Suppressor macrophage treated with lipopolysaccharide for 1 hour (primary cell): Measurements from ENCODE around the gene LCMT1.
"Not testable (repeated sequence)": the region's sequence is repeated elsewhere in the genome, so short reads cannot be mapped to it uniquely, and the experiment has no call there.

Experiments
- DNase-seq, 3 donors: peaks; one replicate each; pipeline ENCODE4 v3.0.0-alpha.2; 2020 to 2022

The LCMT1 gene

DNA sequence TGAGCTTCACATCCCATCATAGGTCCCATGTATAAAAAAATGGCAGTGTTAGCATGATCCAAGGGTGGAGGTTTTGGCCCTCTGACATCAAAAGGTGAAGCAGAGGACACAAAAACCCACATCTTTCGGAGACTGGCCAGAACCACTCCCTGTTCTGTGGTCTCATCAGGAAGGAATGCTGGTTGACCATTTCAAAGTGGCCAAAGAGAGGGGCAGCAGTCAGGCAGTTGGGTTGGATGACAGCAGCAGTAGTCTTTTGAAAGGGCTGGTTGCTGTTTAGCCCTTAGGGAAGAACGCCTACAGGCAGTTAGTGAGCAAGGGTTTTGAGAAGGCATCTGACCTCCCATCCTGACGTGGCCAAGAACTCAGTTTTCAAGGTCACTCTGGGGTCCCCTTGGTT, 40.5 kb downstream of the LCMT1 start:
- no peak for DNase-seq

DNA sequence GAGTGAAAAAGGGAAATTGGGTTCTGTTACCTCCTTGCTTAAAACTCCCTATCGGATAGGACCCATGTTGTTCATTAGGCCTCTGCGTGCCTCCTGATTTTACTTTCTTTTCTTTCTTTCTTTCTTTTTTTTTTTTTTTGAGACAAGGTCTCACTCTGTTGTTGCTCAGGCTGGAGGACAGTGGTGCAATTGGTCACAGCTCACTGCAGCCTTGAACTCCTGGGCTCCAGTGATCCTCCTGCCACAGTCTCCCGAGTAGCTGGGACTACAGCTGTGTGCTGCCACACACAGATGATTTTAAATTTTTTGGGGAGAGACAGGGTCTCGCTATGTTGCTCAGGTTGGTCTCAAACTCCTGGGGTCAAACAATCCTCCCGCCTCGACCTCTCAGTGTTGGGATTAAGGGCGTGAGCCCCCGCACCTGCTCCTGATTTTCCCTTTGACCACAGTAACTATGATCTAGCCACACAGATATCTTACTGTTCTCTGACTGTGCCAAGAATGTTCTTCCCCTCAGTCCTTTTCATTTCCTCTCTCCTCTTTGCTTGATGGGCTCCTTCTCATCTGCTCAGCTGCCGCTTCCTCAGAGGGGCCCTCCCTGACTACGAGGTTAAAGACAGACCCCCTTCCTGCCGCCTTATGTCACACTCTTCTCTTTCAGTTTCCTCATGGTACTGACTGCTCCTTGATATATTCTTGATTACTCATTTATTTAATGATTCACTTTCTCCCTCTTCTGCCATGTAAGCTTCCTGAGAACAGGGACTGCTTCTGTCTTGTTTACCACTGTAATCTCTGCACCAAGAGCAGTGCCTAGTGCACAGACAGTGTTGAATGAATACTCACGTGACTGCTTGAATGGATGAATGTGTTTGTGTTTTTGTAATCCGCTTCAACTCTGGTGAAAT, 44.3 kb downstream of the LCMT1 start:
- no peak for DNase-seq

DNA sequence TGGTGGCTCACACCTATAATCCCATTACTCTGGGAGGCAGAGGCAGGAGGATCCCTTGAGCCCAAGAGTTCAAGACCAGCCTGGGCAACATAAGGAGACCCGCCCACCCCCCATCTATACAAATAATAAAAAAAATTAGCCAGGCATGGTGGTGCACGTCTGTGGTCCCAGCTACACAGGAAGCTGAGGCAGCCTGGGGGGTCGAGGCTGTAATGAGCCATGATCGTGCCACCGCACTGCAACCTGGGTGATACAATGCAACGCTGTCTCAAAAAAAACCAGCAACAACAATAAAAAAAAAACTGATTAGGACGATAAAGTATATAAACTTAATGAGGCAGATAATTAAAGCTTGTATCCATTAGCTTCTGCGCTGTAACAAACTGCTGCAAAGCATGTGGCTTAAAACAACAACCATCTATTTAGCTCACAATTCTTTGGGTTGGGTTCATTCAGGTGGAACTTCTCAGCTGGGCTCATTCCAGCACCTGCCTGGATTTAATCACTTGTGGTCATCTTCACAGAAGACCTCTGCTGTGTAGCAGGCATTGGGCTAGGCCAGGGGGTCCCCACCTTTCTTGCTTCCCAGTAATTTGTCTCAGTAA, 45.8 kb downstream of the LCMT1 start:
- no peak for DNase-seq

DNA sequence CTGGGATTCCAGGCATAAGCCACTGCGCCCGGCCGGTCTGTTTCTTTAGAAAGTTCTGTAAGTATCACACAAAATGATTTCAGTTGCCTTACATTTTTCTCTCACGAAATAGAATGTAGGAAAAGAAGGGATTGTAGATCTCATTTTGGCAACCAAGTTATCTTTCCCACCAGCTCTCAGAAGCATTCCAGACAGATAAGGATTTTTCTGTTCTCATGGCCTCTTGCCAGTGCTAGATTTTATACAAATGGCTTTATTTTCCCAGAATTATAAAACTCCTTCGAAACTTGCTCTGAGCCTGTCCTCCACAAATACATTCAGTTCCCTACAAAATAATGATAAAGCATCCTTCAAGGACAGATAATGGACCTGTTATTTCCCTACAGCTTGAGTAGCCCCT, 46.9 kb downstream of the LCMT1 start:
- DNase-seq, result no peak

- DNase-seq, result no peak
These were observed 50.3 kb downstream of the LCMT1 start for GRCh38 chr16:25161753-25162367.

GRCh38 chr16:25163683-25164082, 52.1 kb downstream of the LCMT1 start:
- DNase-seq, result no peak

GRCh38 chr16:25165284-25165683, 53.7 kb downstream of the LCMT1 start:
- no peak for DNase-seq

DNA sequence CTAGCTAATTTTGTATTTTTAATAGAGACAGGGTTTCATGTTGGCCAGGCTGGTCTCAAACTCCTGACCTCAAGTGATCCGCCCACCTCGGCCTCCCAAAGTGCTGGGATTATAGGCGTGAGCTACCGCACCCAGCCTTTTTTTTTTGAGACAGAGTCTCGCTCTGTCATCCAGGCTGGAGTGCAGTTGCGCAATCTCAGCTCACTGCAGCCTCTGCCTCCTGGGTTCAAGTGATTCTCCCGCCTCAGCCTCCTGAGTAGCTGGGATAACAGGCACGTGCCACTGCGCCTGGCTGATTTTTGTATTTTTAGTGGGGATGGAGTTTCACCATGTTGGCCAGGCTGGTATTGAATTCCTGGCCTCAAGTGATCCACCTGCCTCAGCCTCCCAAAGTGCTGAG, 56.4 kb downstream of the LCMT1 start:
- not testable (repeated sequence) for DNase-seq

GRCh38 chr16:25171390-25171789, 59.8 kb downstream of the LCMT1 start:
- DNase-seq, result no peak

- no peak for DNase-seq
These were observed 61.3 kb downstream of the LCMT1 start for GRCh38 chr16:25172831-25173230.

DNA sequence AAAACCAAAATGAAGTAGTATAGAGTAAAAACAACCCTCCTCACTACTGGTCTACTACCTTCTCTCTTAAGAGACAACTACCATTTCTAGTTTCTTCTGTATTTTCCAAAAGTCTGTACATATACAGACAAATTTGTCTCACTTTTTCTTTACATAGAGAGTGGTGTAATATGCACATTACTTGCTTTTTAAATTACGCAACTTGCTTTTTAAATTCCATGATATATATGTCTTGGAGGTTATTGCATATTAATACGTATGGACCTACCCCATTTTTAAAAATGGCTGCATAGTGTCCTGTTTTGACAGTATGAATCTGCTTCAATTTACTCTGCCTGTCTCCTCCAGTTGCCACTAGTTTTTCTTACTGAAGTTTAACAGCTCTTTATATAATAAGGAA, 62.7 kb downstream of the LCMT1 start:
- DNase-seq, result no peak

DNA sequence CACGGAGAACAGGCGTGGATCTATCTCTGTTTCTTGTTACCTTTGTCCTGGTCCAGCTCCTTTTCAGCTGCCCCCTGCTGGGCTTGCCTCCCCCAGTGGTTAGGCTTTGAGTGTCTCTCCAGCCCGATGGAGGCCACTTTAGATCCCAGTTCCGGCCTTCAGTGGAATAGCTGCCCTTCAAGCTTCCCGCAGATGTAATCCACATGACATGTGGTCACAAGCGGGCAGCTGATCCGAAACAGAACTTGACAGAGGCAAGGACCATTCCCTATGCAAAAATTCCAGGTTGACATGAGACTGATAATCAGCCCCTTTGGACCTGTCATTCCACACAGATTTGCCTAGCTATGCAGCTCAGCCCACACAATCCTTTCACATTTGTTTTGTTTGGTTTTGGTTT, 64.6 kb downstream of the LCMT1 start:
- DNase-seq, result peak in 1 of 3 donors; percentile 9

DNA sequence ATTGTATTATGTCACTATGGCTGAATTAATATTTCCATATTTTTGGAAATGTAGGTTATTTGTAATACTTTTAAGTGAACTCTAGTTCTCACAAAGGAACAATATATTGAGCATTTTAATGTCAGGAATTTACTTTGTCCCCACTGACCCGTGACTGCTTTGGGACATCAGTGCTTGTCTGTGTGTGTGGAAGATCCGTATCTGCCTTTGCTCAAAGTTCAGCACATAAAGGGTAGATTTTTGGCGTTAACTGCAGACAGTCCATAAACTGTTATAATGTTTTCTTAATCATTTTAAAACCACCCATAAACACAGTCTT, 65.9 kb downstream of the LCMT1 start:
- DNase-seq, result no peak

DNA sequence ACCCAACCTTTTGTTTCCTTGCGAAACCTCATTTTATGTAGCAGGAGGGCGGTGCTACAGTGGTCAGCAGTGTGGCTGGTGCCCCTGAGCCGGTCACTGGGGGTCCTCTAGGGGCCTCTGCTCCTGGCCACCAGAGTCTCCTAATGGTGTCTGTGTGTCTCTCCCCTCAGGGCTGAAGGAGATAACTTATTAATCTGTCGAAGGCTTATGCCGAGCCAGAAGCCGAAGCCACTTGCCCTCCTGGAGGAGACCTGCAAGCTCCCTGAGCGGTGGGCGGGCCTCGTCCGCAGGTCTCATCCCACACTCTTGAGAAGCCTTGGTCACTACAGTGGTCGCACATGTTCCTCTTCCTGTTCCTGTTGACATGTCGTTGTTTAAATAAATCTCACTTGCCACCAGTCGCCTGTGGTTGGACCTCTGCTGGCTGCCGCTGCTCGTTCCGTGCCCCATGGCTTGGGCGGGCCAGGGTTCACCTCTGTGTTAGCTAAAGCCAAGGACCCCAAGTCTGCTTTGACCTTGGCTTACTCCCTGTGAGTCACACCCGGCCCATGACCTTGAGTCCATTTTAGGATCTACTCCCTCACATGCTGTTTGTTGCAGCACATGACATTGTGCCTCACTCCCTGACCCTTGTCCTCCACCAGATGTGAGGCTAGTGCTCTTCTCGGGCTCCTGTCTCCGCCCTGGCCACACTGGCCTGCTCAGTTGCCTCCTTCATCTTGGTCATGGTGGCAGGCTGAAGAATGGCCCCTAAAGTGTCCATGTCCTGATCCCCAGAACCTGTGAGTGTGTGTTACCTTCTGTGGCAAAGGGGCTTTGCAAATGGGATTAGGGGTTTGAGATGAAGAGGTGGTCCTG, 66.5 kb downstream of the LCMT1 start:
- DNase-seq, result peak; percentile 6 to 24 (median 11)

DNA sequence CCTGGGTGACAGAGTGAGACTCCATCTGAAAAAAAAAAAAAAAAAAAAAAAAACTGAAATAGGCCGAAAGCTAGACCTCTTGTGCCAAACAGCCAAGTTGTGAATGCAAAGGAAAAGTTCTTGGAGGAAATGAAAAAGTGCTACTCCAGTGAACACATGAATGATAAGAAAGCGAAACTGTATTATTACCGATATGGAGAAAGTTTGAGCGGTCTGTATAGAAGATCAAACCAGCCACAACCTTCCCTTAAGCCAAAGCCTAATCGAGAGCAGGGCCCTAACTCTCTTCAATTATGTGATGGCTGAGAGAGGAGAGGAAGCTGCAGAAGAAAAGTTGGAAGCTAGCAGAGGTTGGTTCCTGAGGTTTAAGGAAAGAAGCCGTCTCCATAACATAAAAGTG, 69.7 kb downstream of the LCMT1 start:
- not testable (repeated sequence) for DNase-seq

DNA sequence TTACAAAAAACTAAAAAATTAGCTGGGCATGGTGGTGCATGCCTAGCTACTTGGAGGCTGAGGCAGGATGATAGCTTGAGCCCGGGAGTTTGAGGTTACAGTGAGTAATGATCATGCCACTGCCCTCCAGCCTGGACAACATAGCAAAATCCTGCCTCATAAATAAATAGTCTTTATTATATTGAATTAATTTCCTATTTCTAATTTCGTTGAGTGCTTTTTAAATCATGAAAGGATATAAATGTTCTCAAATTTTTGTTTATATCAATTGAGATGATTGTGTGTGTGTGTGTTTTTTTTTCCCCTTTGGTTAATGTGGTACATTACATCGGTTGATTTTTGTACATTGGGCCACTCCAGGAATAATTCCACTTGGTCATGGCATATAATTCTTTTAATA, 73.2 kb downstream of the LCMT1 start:
- DNase-seq, result no peak

DNA sequence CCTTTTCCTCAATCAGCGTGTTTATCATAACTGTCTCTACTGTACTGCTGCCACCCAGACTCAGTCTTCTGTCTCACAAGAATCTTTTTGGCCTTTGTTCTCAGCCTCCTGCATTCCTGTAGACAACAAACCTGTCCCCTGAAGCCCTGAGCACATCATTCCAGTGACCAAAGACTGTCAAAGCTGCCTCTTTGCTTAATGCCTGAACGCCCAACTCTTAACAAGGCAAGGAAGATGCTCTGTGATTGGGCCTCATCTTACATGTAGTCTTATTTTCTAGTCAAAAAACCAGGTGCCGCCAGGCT, 75.9 kb downstream of the LCMT1 start:
- DNase-seq, result no peak

DNA sequence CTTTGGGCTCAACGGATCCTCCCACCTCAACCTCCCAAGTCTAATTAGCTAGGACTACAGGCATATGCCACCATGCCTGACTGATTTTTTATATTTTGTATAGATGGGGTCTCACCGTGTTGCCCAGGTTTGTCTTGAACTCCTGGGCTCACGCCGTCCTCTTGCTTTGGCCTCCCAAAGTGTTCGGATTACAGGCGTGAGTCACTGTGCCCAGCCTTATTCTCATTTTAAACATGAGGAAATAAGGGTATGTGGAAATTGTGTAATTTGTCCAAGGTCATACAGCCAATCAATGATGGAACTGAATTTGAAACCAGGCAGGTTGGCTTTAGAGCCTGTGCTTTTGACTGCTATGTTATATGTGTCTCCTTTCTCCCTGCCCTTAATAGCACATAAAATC, 77.8 kb downstream of the LCMT1 start:
- DNase-seq, result peak in 1 of 3 donors; percentile 21

GRCh38 chr16:25192096-25192495, 80.6 kb downstream of the LCMT1 start:
- DNase-seq, result no peak

DNA sequence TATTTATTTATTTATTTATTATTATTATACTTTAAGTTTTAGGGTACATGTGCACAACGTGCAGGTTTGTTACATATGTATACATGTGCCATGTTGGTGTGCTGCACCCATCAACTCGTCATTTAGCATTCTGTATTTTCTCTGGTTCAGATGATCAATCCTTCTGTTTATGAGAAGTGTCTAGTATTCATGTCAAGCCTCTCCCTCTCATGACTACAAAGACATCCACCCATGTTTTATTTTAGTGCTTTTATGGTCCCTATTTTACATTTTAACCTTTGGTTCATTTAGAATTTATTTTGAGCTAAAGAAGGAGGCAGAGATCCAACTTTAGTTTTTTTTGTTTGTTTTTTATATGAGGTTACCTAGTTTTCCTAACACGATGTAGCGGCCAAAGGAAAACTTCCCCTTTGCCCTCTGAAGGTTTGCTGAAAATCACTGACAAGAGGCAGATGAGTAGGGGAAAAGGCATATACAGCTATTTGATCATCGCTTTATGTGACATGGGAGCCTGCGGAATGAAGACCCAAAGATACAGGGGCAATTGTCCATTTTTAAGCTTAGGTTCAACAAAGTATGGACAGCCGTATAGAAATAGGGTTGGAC, 82.8 kb downstream of the LCMT1 start:
- DNase-seq, result no peak

GRCh38 chr16:25198021-25198420, 86.5 kb downstream of the LCMT1 start:
- no peak for DNase-seq

DNA sequence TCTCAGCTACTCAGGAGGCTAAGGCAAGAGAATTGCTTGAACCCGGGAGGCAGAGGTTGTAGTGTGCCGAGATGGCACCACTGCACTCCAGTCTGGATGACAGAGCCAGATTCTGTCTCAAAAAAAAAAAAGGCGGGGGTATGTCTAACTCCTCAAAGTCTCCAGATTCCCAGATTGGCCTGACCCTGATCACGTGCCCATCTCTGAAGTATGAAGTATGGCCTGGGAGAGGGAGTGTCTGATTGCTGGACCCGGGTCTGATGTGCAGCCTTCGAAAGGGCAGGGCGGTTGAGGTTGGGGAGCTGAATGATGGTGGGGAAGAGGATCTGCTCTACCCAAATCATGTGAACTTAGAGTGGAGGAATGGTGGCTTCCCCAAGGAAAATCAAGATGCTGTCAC, 87.9 kb downstream of the LCMT1 start:
- DNase-seq, result no peak

- DNase-seq, result peak; percentile 56 to 71 (median 66)
These were observed 99.2 kb downstream of the LCMT1 start for GRCh38 chr16:25210758-25211157.
